Activated T-helper 2 cell treated with anti-CD3 and anti-CD28 coated beads, Interferon-gamma antibody, Interleukin-2, Interleukin-4, amounts not matched to agents 10 μg/mL and 5 μg/mL and 100 μg/mL, durations not matched to agents 14 hours and 24 hours and 36 hours (primary cell): ENCODE measurements around the gene SETD7. TPM values are rescaled to one million over a fixed set of nuclear protein-coding genes. Genes with fewer than 3 reads are reported as not detected.

ENCODE experiments used
- DNase-seq: peaks from one replicate; pipeline ENCODE4 v3.0.0; 2021; ENCODE audit warnings: low spot score
- H3K27ac Mint-ChIP-seq: one replicate; pipeline ENCODE4 v1.8.0; 2021; ENCODE audit warnings: mixed read lengths
- H3K27me3 Mint-ChIP-seq: one replicate; pipeline ENCODE4 v1.8.0; 2021; ENCODE audit warnings: low read depth, mixed read lengths
- H3K36me3 Mint-ChIP-seq: one replicate; pipeline ENCODE4 v1.8.0; 2021; ENCODE audit warnings: low read depth, mixed read lengths
- H3K4me1 Mint-ChIP-seq: one replicate; pipeline ENCODE4 v1.8.0; 2021; ENCODE audit warnings: low read depth, mixed read lengths
- H3K4me3 Mint-ChIP-seq: one replicate; pipeline ENCODE4 v1.8.0; 2021; ENCODE audit warnings: low read depth, mild to moderate bottlenecking, moderate library complexity, mixed read lengths
- H3K9me3 Mint-ChIP-seq: one replicate; pipeline ENCODE4 v1.8.0; 2021; ENCODE audit warnings: mixed read lengths
- intact Hi-C: fragments of 100-400 bp; cut with micrococcal nuclease; formaldehyde crosslinking; loops from one replicate; pipeline ENCODE4 v1.15.1; 2023
- total RNA-seq: library from RNA; stranded (reverse); gene quantifications from 2 replicates; pipeline ENCODE4 v1.2.3, GENCODE V29; 2022

Gene SETD7
- total RNA-seq, 1 donor from 2014 or later = 20.7 TPM

DNA sequence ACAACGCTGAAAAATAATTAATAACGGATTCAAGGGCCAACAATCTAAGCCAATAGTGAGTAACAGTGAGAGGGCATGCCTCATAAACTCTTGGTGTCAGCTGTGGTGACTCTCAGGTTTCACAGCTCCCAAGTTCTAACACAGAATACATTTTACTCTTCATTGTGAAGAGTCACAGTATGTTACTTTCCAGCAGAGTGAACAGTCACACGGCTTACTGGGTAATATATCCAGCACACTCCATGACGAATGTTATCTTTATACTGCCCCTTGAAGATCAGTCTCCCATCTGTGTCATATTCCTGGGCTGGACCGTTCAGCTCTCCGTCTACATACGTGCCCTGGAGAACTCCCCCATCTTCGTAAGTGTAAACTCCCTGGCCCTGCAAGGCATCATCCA lies 23.1 kb downstream of the SETD7 start:
- Mint-ChIP-seq H3K4me3 (no peak overlapping the region), H3K27me3 (no peaks in the 10 kb centered on the region), H3K4me1 (peaks cover 3% of the 10 kb centered on the region), H3K27ac (no peak overlapping the region), H3K36me3 (peaks cover 31% of the 10 kb centered on the region), H3K9me3 (no peaks in the 10 kb centered on the region)
- DNase-seq = no peak
- intact Hi-C loops = no loop called here

GRCh38 chr4:139530833-139531427 lies 25.1 kb downstream of the SETD7 start:
- no peaks in the 10 kb centered on the region for H3K27me3 Mint-ChIP-seq
- no peak overlapping the region for H3K27ac Mint-ChIP-seq
- DNase-seq = peak; percentile 24
- peaks cover 8% of the 10 kb centered on the region for H3K4me1 Mint-ChIP-seq
- intact Hi-C loops = loop anchor here (1.0 to 2.0 kb wide), 2 partner anchors 78 to 115 kb away; no protein-coding TSS in a partner anchor
- H3K9me3 Mint-ChIP-seq = no peaks in the 10 kb centered on the region
- H3K4me3 Mint-ChIP-seq = no peak overlapping the region
- H3K36me3 Mint-ChIP-seq = peaks cover 42% of the 10 kb centered on the region

GRCh38 chr4:139528377-139529005 lies 27.5 kb downstream of the SETD7 start:
- no peak for DNase-seq

GRCh38 chr4:139526928-139527327 lies 29.1 kb downstream of the SETD7 start:
- Mint-ChIP-seq H3K27me3 (no peaks in the 10 kb centered on the region), H3K4me3 (no peak overlapping the region), H3K9me3 (no peaks in the 10 kb centered on the region), H3K4me1 (peaks cover 16% of the 10 kb centered on the region), H3K27ac (no peak overlapping the region), H3K36me3 (peaks cover 63% of the 10 kb centered on the region)
- intact Hi-C loops = no loop called here
- DNase-seq = no peak

More at GRCh38 chr4:139528377-139529005, 27.5 kb downstream of the SETD7 start:
- H3K27ac Mint-ChIP-seq = no peak overlapping the region
- H3K9me3 Mint-ChIP-seq = no peaks in the 10 kb centered on the region
- H3K36me3 Mint-ChIP-seq = peaks cover 61% of the 10 kb centered on the region
- intact Hi-C loops = no loop called here
- H3K27me3 Mint-ChIP-seq = no peaks in the 10 kb centered on the region
- no peak overlapping the region for H3K4me3 Mint-ChIP-seq
- H3K4me1 Mint-ChIP-seq = peaks cover 16% of the 10 kb centered on the region

DNA sequence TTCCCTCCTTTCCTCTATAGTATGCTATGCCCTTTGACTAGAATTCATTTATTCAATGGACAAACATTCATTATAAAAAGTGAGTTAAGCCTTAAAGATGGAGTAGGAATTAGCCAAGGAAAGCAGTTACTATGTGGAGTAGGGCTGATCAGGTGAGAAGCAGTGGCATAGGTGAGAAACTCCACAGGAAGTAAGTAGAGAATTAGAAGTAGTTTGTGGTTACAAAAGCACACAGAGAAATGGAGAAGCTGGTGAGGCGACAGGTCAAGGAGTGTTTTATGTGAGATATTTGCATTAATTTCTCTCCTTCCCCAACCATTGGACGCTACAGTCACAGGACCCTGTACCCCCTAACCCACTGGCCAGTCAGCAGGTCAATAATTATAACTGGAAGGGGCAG lies 30.6 kb downstream of the SETD7 start:
- no peak for DNase-seq
- Mint-ChIP-seq H3K4me3 (no peak overlapping the region), H3K27ac (no peak overlapping the region), H3K36me3 (peaks cover 66% of the 10 kb centered on the region), H3K4me1 (peaks cover 13% of the 10 kb centered on the region), H3K9me3 (no peaks in the 10 kb centered on the region), H3K27me3 (no peaks in the 10 kb centered on the region)
- intact Hi-C loops = no loop called here

- intact Hi-C loops = no loop called here
- peaks cover 13% of the 10 kb centered on the region for H3K4me1 Mint-ChIP-seq
- H3K27ac Mint-ChIP-seq = peak overlapping the region; percentile 2
These were observed 31.9 kb downstream of the SETD7 start for GRCh38 chr4:139524062-139524631.

GRCh38 chr4:139523076-139523475 lies 32.9 kb downstream of the SETD7 start:
- H3K9me3 Mint-ChIP-seq = no peaks in the 10 kb centered on the region
- peaks cover 69% of the 10 kb centered on the region for H3K36me3 Mint-ChIP-seq
- H3K27me3 Mint-ChIP-seq = no peaks in the 10 kb centered on the region
- no peak overlapping the region for H3K4me3 Mint-ChIP-seq
- no peak for DNase-seq
- peaks cover 13% of the 10 kb centered on the region for H3K4me1 Mint-ChIP-seq
- H3K27ac Mint-ChIP-seq = no peak overlapping the region
- intact Hi-C loops = no loop called here

More at GRCh38 chr4:139524062-139524631, 31.9 kb downstream of the SETD7 start:
- Mint-ChIP-seq H3K36me3 (peaks cover 72% of the 10 kb centered on the region), H3K4me3 (no peak overlapping the region), H3K9me3 (no peaks in the 10 kb centered on the region), H3K27me3 (no peaks in the 10 kb centered on the region)
- DNase-seq = no peak

GRCh38 chr4:139522457-139522856 lies 33.6 kb downstream of the SETD7 start:
- no peak for DNase-seq
- H3K27me3 Mint-ChIP-seq = no peaks in the 10 kb centered on the region
- peaks cover 69% of the 10 kb centered on the region for H3K36me3 Mint-ChIP-seq
- peaks cover 13% of the 10 kb centered on the region for H3K4me1 Mint-ChIP-seq
- no peak overlapping the region for H3K27ac Mint-ChIP-seq
- intact Hi-C loops = no loop called here
- no peak overlapping the region for H3K4me3 Mint-ChIP-seq
- no peaks in the 10 kb centered on the region for H3K9me3 Mint-ChIP-seq

- no peak for DNase-seq
- Mint-ChIP-seq H3K27me3 (no peaks in the 10 kb centered on the region), H3K4me3 (no peak overlapping the region), H3K9me3 (no peaks in the 10 kb centered on the region), H3K36me3 (peaks cover 72% of the 10 kb centered on the region), H3K27ac (no peak overlapping the region), H3K4me1 (peaks cover 13% of the 10 kb centered on the region)
- intact Hi-C loops = no loop called here
These were observed 34.1 kb downstream of the SETD7 start for GRCh38 chr4:139521754-139522401.

DNA sequence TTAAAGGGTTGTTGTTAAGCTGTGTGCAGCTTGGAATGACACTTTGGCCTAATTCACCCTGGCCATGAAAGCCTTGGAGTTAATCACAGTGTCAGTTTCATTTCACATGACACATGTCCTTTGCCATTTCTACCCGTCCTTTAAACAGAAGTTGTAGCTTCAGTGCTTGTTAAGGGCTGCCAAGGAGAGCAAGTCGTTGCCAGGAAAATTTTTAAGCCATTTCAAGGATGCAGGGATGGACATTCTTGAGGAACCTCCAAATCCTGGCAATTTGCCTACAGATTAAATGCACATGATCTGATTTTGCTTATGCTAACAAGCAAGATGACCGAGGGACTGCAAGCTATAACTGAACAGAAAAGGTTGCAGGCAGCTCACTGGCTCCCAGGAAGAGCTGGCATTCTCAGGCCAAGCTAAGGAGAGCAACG lies 40.5 kb downstream of the SETD7 start:
- no peak for DNase-seq
- no peaks in the 10 kb centered on the region for H3K27me3 Mint-ChIP-seq
- intact Hi-C loops = no loop called here
- peaks cover 69% of the 10 kb centered on the region for H3K36me3 Mint-ChIP-seq
- H3K4me3 Mint-ChIP-seq = no peak overlapping the region
- H3K9me3 Mint-ChIP-seq = no peaks in the 10 kb centered on the region
- H3K4me1 Mint-ChIP-seq = no peaks in the 10 kb centered on the region
- H3K27ac Mint-ChIP-seq = no peak overlapping the region

GRCh38 chr4:139514382-139515059 lies 41.5 kb downstream of the SETD7 start:
- no peak overlapping the region for H3K4me3 Mint-ChIP-seq
- DNase-seq = no peak
- H3K4me1 Mint-ChIP-seq = no peaks in the 10 kb centered on the region

GRCh38 chr4:139511320-139511719 lies 44.7 kb downstream of the SETD7 start:
- intact Hi-C loops = no loop called here
- H3K4me1 Mint-ChIP-seq = no peaks in the 10 kb centered on the region
- no peak overlapping the region for H3K4me3 Mint-ChIP-seq
- DNase-seq = no peak
- H3K27ac Mint-ChIP-seq = no peak overlapping the region
- no peaks in the 10 kb centered on the region for H3K27me3 Mint-ChIP-seq
- H3K9me3 Mint-ChIP-seq = no peaks in the 10 kb centered on the region
- peaks cover 59% of the 10 kb centered on the region for H3K36me3 Mint-ChIP-seq

More at GRCh38 chr4:139514382-139515059, 41.5 kb downstream of the SETD7 start:
- Mint-ChIP-seq H3K27me3 (no peaks in the 10 kb centered on the region), H3K36me3 (peaks cover 72% of the 10 kb centered on the region), H3K27ac (no peak overlapping the region), H3K9me3 (no peaks in the 10 kb centered on the region)
- intact Hi-C loops = no loop called here
